OCI-LY7 (cell line): Measurements from ENCODE around the gene SRP68. TPM values are rescaled to one million over a fixed set of nuclear protein-coding genes. Genes with fewer than 3 reads are reported as not detected.

Experiments used
- BruUV-seq: library from RNA; stranded (reverse); fragments of 400-500 nt; replicated peaks from 2 replicates; lab custom pipeline; 2021; lab: Mats Ljungman, UMichigan
- CTCF ChIA-PET: fragments of 300-600 bp; sonication (Branson Sonifier 250); formaldehyde crosslinking; loops from one replicate; lab custom pipeline; 2022; ENCODE audit warnings: antibody characterized with exemption; ENCODE audit not compliant: unreplicated experiment; lab: Charles Lee
- POLR2A ChIA-PET: fragments of 300-600 bp; sonication (Branson Sonifier 250); formaldehyde crosslinking; loops from one replicate; lab custom pipeline; 2022; ENCODE audit warnings: antibody characterized with exemption; lab: Charles Lee
- DNase-seq: peaks from one replicate; pipeline ENCODE4 v3.0.0-alpha.2; 2015; ENCODE audit warnings: low spot score
- H2AFZ ChIP-seq: fragments of 200-600 bp; sonication (generic), shearing (Covaris generic); 2 replicates; pipeline ENCODE4 v1.6.1; 2014; ENCODE audit warnings: mild to moderate bottlenecking, antibody characterized with exemption, low read length, moderate library complexity
- H3K27ac ChIP-seq: fragments of 200-600 bp; sonication (generic); 2 replicates; pipeline ENCODE4 v1.5.1; 2014; ENCODE audit warnings: mixed run types, low read depth, mild to moderate bottlenecking, moderate library complexity, low read length, inconsistent platforms; ENCODE audit not compliant: poor library complexity, severe bottlenecking
- H3K36me3 ChIP-seq: fragments of 200-600 bp; sonication (generic); 2 replicates; pipeline ENCODE4 v1.6.1; 2014; ENCODE audit warnings: mild to moderate bottlenecking, antibody characterized with exemption, low read length, moderate library complexity, mixed read lengths; ENCODE audit not compliant: insufficient read depth
- H3K4me1 ChIP-seq: fragments of 200-600 bp; sonication (generic); 2 replicates; pipeline ENCODE4 v1.5.1; 2014; ENCODE audit warnings: mild to moderate bottlenecking, low read length; ENCODE audit not compliant: insufficient read depth, poor library complexity, severe bottlenecking
- H3K4me2 ChIP-seq: fragments of 200-600 bp; sonication (generic); 2 replicates; pipeline ENCODE4 v1.6.1; 2014; ENCODE audit warnings: mild to moderate bottlenecking, low read length
- H3K4me3 ChIP-seq: fragments of 200-600 bp; sonication (generic); 2 replicates; pipeline ENCODE4 v1.5.1; 2014; ENCODE audit warnings: mild to moderate bottlenecking, low read depth, low read length; ENCODE audit not compliant: poor library complexity, severe bottlenecking
- H3K79me2 ChIP-seq: fragments of 200-600 bp; sonication (generic); 2 replicates; pipeline ENCODE4 v1.6.1; 2016; ENCODE audit warnings: low read depth, mild to moderate bottlenecking, low read length, moderate library complexity, mixed read lengths; ENCODE audit not compliant: insufficient read depth
- H3K9me2 ChIP-seq: fragments of 200-600 bp; sonication (generic); 2 replicates; pipeline ENCODE4 v1.6.1; 2016; ENCODE audit warnings: mild to moderate bottlenecking, low read length, mixed read lengths; ENCODE audit not compliant: insufficient read depth
- H3K9me3 ChIP-seq: fragments of 200-600 bp; sonication (generic); 2 replicates; pipeline ENCODE4 v1.6.1; 2014; ENCODE audit warnings: mild to moderate bottlenecking, mixed run types, low read length, mixed read lengths
- H4K20me1 ChIP-seq: fragments of 200-600 bp; sonication (generic); 2 replicates; pipeline ENCODE4 v1.6.1; 2014; ENCODE audit warnings: mild to moderate bottlenecking, antibody characterized with exemption, low read length, moderate library complexity, mixed read lengths; ENCODE audit not compliant: insufficient read depth
- CTCF ChIP-seq: fragments of 200-600 bp; sonication (generic); conservative IDR thresholded peaks from 2 replicates; pipeline ENCODE4 v1.5.1; 2014; ENCODE audit warnings: mild to moderate bottlenecking, antibody characterized with exemption, low read length, moderate library complexity, mixed read lengths
- EZH2phosphoT487 ChIP-seq: fragments of 200-600 bp; sonication (generic); IDR thresholded peaks from 2 replicates; pipeline ENCODE4 v1.6.1; 2018; ENCODE audit warnings: low read depth, borderline replicate concordance, mild to moderate bottlenecking, mixed run types, antibody characterized with exemption, low read length, moderate library complexity, mixed read lengths
- intact Hi-C: fragments of 100-400 bp; cut with micrococcal nuclease; formaldehyde crosslinking; loops from one replicate; pipeline ENCODE4 v1.10.0; 2022; ENCODE audit not compliant: unreplicated experiment
- total RNA-seq, 2 experiments: library from RNA; depleted of rRNA in 1 of 2; stranded (reverse); fragments of >200 nt in 1 of 2; shearing (Covaris generic) in 1 of 2; gene quantifications; 2 replicates each; pipeline ENCODE4 v1.2.3, GENCODE V29; 2014 to 2022

Gene SRP68
- total RNA-seq, 2 experiments from 2014 or later, result 54.0 to 200 TPM

DNA sequence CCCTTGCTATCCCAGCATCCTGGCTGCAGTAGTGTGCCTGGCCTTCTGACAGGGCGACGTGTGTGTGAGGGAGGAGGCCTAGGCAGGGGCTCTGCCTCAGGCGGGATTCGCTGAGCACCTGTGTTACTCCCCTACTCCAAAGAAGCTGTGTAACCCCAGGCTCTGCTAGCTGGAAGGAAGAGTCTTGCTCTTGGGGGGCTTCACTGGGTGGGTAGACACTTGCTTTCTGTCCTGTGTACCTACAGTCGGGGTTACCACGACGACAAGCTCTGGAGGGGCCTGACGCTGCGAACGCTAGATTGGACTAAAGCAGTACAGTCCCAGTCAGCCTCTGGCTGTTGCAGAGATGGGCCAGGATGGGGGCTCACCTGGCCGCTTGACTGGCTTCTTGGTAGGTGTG lies 21.7 kb upstream of the SRP68 start:
- H3K79me2 ChIP-seq, result no peaks in the 10 kb centered on the region
- H3K27ac ChIP-seq, result no peak overlapping the region
- POLR2A ChIA-PET, result no interaction called here
- no peak overlapping the region for H3K4me3 ChIP-seq
- H2AFZ ChIP-seq, result no peak overlapping the region
- CTCF ChIA-PET, result no interaction called here
- H3K4me1 ChIP-seq, result no peaks in the 10 kb centered on the region
- H3K9me2 ChIP-seq, result no peaks in the 10 kb centered on the region
- intact Hi-C loops, result no loop called here
- no peak for TF ChIP-seq EZH2phosphoT487
- TF ChIP-seq CTCF, result no peak
- BruUV-seq, result no TSS peak
- DNase-seq, result no peak
- no peaks in the 10 kb centered on the region for H3K9me3 ChIP-seq
- H4K20me1 ChIP-seq, result no peaks in the 10 kb centered on the region
- no peak overlapping the region for H3K4me2 ChIP-seq
- peaks cover 72% of the 10 kb centered on the region for H3K36me3 ChIP-seq

- H3K4me2 ChIP-seq, result no peak overlapping the region
- no peak overlapping the region for H3K27ac ChIP-seq
- POLR2A ChIA-PET, result no interaction called here
- H3K4me1 ChIP-seq, result no peaks in the 10 kb centered on the region
- no peaks in the 10 kb centered on the region for H4K20me1 ChIP-seq
- intact Hi-C loops, result no loop called here
- CTCF ChIA-PET, result no interaction called here
- no peak for DNase-seq
- no peak for TF ChIP-seq CTCF
- no peak for TF ChIP-seq EZH2phosphoT487
- no peaks in the 10 kb centered on the region for H3K79me2 ChIP-seq
- H3K36me3 ChIP-seq, result peaks cover 78% of the 10 kb centered on the region
- H2AFZ ChIP-seq, result no peak overlapping the region
- no peak overlapping the region for H3K4me3 ChIP-seq
- no peaks in the 10 kb centered on the region for H3K9me3 ChIP-seq
- H3K9me2 ChIP-seq, result no peaks in the 10 kb centered on the region
- BruUV-seq, result no TSS peak
Observed at GRCh38 chr17:76092526-76093413, 20.5 kb upstream of the SRP68 start.
